ENCODE data around the gene CIB2. TPM values are rescaled to one million over a fixed set of nuclear protein-coding genes. Genes with fewer than 3 reads are reported as not detected.

The CIB2 gene
- total RNA-seq, 4 donors from 2014 or later = 11.4 to 18.3 (median 15.9) TPM

- Histone ChIP-seq H3K9me3 (no peaks in the 10 kb centered on the region), H3K4me1 (peaks cover 21 to 57% (median 53%) of the 10 kb centered on the region in 4 donors), H3K36me3 (no peaks in the 10 kb centered on the region), H3K4me3 (peak within 1 kb of the TSS; percentile 89 to 94 (median 90)), H3K27ac (replicated peaks in 1 of 4) (peak within 1 kb of the TSS; percentile 89 to 93 (median 90)), H3K27me3 (no peaks in the 10 kb centered on the region)
- DNase-seq (ENCODE audit: extremely low spot score) = no peak
- intact Hi-C loops (cut with DNase I) = loop anchor here (5.0 kb wide), 1 partner anchor 75 kb away; no protein-coding TSS in a partner anchor
- TF ChIP-seq EP300 (IDR thresholded peaks at IDR 0.05) = no peak
- peak; percentile 18 to 23 for TF ChIP-seq POLR2AphosphoS5 (IDR thresholded peaks at IDR 0.05)
- TF ChIP-seq, protein P1, sequence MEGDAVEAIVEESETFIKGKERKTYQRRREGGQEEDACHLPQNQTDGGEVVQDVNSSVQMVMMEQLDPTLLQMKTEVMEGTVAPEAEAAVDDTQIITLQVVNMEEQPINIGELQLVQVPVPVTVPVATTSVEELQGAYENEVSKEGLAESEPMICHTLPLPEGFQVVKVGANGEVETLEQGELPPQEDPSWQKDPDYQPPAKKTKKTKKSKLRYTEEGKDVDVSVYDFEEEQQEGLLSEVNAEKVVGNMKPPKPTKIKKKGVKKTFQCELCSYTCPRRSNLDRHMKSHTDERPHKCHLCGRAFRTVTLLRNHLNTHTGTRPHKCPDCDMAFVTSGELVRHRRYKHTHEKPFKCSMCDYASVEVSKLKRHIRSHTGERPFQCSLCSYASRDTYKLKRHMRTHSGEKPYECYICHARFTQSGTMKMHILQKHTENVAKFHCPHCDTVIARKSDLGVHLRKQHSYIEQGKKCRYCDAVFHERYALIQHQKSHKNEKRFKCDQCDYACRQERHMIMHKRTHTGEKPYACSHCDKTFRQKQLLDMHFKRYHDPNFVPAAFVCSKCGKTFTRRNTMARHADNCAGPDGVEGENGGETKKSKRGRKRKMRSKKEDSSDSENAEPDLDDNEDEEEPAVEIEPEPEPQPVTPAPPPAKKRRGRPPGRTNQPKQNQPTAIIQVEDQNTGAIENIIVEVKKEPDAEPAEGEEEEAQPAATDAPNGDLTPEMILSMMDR (IDR thresholded peaks at IDR 0.05) = peak in 1 of 3 experiments; percentile 15
- WGBS = 1% methylated on average over 34 of the region's 104 CpGs
Measured at GRCh38 chr15:78077053-78077870, 54.0 kb downstream of the CIB2 start, which contains the start of gene TBC1D2B. TBC1D2B (minus strand) TSS chr15:78077711; CDS start chr15:78077652, 59 bp downstream.

DNA sequence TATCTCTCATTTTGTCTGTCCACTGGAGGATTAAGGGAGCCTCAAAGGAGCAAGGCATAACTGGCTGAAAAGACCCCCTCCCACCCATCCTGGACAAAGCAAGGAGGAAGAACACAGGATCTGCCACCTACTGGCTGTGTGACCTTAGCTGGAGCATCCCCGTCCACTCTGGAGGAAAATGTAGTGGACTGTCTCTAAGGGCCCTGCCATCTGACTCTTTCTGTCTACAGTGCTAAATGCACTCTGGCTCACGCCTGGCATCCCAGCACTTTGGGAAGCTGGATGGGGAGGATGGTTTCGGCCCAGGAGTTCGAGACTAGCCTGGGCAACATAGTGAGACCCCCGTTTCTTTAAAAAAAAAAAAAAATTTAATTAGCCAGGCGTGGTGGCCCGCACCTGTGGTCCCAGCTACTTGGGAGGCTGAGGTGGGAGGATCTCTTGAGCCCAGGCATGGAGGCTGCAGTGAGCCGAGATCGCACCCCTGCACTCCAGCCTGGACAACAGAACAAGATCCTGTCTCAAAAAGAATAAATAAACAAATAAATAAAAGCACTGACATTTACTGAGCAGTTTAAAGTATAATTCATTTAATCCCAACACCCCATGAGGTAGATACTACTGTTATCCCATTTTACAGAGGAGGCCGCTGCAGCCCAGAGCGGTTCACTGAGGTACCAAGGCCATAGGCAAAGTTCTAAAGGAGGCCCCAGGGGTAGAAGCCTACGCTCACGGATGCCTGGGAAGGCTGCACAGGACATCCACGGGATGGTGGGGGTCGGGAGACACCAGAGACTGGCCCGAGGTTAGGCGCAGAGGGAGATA is 54.8 kb downstream of the CIB2 start:
- Histone ChIP-seq H3K36me3 (no peaks in the 10 kb centered on the region), H3K9me3 (no peaks in the 10 kb centered on the region), H3K4me1 (peaks cover 29 to 65% (median 60%) of the 10 kb centered on the region in 4 donors), H3K27ac (replicated peaks in 1 of 4) (peak overlapping the region; percentile 89 to 93 (median 90)), H3K27me3 (no peaks in the 10 kb centered on the region), H3K4me3 (peak overlapping the region; percentile 89 to 94 (median 90))
- WGBS = 45% methylated on average over 17 of the region's 17 CpGs
- no peak for DNase-seq (ENCODE audit: extremely low spot score)
- intact Hi-C loops (cut with DNase I) = loop anchor here (5.0 kb wide), 1 partner anchor 74 kb away; no protein-coding TSS in a partner anchor
- TF ChIP-seq POLR2A (IDR thresholded peaks at IDR 0.05; ENCODE audit: low read depth) = no peak
- TF ChIP-seq, protein P1 (IDR thresholded peaks at IDR 0.05) = peak in 1 of 3 experiments; percentile 5

DNA sequence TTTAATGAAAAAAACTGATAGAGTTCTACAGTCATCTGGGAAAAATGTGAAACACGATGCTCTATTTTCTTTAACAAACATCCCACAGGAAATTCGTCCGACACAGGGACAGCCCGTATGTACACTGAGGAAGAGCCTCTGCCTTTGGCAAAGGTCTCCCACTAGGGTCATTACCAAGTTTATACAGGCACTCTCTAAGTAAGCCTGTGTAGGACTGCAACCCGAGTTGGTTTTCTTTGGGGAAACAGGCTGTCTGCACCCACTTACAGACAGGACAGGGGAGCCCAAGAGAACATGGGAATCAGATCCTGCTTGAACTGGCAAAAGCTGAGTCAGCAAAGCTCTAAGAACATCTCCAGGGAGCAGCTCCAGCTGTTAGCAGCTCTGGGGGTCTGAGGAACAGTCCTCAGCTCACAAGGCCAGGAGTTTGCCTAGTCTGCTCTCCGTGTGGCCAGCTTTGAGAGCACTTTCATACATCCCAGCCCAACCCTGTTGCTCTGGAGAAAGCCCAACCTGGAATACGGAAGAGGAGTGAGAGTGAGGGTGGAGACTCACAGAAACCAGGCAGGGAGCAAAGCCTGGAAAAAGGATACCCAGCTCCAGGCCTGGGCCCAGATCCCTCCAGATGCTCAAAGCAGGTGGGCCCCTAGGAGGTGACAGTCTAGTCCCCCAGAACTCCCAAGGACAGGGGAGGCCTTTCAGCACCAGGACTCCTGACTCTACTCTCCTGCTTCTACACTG is 55.6 kb downstream of the CIB2 start:
- no peaks in the 10 kb centered on the region for H3K27me3 ChIP-seq
- peak overlapping the region; percentile 89 to 93 (median 90) for H3K27ac ChIP-seq (replicated peaks in 1 of 4)
- no peaks in the 10 kb centered on the region for H3K9me3 ChIP-seq
- peaks cover 36 to 72% (median 66%) of the 10 kb centered on the region in 4 donors for H3K4me1 ChIP-seq
- no peak for DNase-seq (ENCODE audit: extremely low spot score)
- TF ChIP-seq EP300 (IDR thresholded peaks at IDR 0.05) (no peak), POLR2AphosphoS5 (IDR thresholded peaks at IDR 0.05) (peak; percentile 42 to 51), POLR2A (IDR thresholded peaks at IDR 0.05; ENCODE audit: low read depth) (no peak)
- TF ChIP-seq, protein P1 (IDR thresholded peaks at IDR 0.05) = no peak
- H3K4me3 ChIP-seq = peak overlapping the region; percentile 89 to 94 (median 90)
- 23% methylated on average over 6 of the region's 7 CpGs for whole genome bisulfite sequencing
- no peaks in the 10 kb centered on the region for H3K36me3 ChIP-seq
- intact Hi-C loops (cut with DNase I) = loop anchor here (5.0 kb wide), 1 partner anchor 73 kb away; no protein-coding TSS in a partner anchor

GRCh38 chr15:78073046-78073787 is 58.0 kb downstream of the CIB2 start:
- H3K4me3 ChIP-seq = peak overlapping the region in 2 of 4 donors; percentile 9 to 25
- peaks cover 60 to 94% (median 88%) of the 10 kb centered on the region in 4 donors for H3K4me1 ChIP-seq
- WGBS = 89% methylated on average over 5 of the region's 5 CpGs

More at GRCh38 chr15:78073046-78073787, 58.0 kb downstream of the CIB2 start:
- DNase-seq (ENCODE audit: extremely low spot score) = no peak
- Histone ChIP-seq H3K27ac (replicated peaks in 1 of 4) (peak overlapping the region; percentile 52 to 72 (median 57)), H3K27me3 (no peaks in the 10 kb centered on the region), H3K36me3 (no peaks in the 10 kb centered on the region), H3K9me3 (no peaks in the 10 kb centered on the region)
- intact Hi-C loops (cut with DNase I) = no loop called here
- no peak for TF ChIP-seq POLR2AphosphoS5 (IDR thresholded peaks at IDR 0.05)
- no peak for TF ChIP-seq EP300 (IDR thresholded peaks at IDR 0.05)
- TF ChIP-seq, protein P1 (IDR thresholded peaks at IDR 0.05) = no peak
- TF ChIP-seq POLR2A (IDR thresholded peaks at IDR 0.05; ENCODE audit: low read depth) = no peak

Data from esophagus muscularis mucosa (tissue), 4 donors.